Peyer's patch (tissue), 4 donors: ENCODE results near the gene RAD51B. TPM values are rescaled to one million over a fixed set of nuclear protein-coding genes. Genes with fewer than 3 reads are reported as not detected.
A peak's percentile ranks its signal among the peaks of the same experiment; 100 is the strongest.
"Not testable (repeated sequence)": the region's sequence is repeated elsewhere in the genome, so short reads cannot be mapped to it uniquely, and the experiment has no call there.

Experiments used
- DNase-seq, 3 donors: peaks; one replicate each; pipeline ENCODE4 v3.0.0-alpha.2; 2017 to 2019
- H3K27ac ChIP-seq, 4 donors: fragments of 200-600 bp; sonication (generic); one replicate each; pipeline ENCODE4 v1.5.1; 2016 to 2019
- H3K27me3 ChIP-seq, 2 donors: fragments of 200-600 bp; sonication (generic); one replicate each; pipeline ENCODE4 v1.5.1; 2019
- H3K36me3 ChIP-seq, 3 donors: fragments of 200-600 bp; sonication (generic); one replicate each; pipeline ENCODE4 v1.5.1; 2016 to 2019
- H3K4me1 ChIP-seq, 4 donors: fragments of 200-600 bp; sonication (generic); one replicate each; pipeline ENCODE4 v1.5.1; 2016 to 2019
- H3K4me3 ChIP-seq, 4 donors: fragments of 200-600 bp; sonication (generic); 1 replicate in 3 of 4; 2 replicates in 1 of 4; pipeline ENCODE4 v1.5.1; 2016 to 2019; ENCODE audit warnings: mild to moderate bottlenecking in 1 of 4
- H3K9me3 ChIP-seq, 4 donors: fragments of 200-600 bp; sonication (generic); one replicate each; pipeline ENCODE4 v1.5.1; 2016 to 2019; ENCODE audit warnings: mild to moderate bottlenecking in 1 of 4
- CTCF ChIP-seq, 6 experiments: fragments of 450-650 bp in 4 of 6; fragments of 200-600 bp in 2 of 6; sonication (generic) in 1 of 6; IDR thresholded peaks; one replicate each; pipeline ENCODE4 v1.5.1; 2017 to 2019; ENCODE audit warnings: antibody characterized with exemption in 6 of 6, mild to moderate bottlenecking in 3 of 6, moderate library complexity in 1 of 6
- POLR2A ChIP-seq, 2 donors: fragments of 450-650 bp; IDR thresholded peaks; one replicate each; pipeline ENCODE4 v1.5.1; 2017; ENCODE audit warnings: antibody characterized with exemption in 2 of 2, mild to moderate bottlenecking in 2 of 2, moderate library complexity in 2 of 2
- total RNA-seq, 4 donors: library from RNA; depleted of rRNA; stranded (reverse); fragments of >200 nt; gene quantifications; one replicate each; pipeline ENCODE4 v1.1.0, GENCODE V29; 2016

Gene RAD51B
- total RNA-seq, 4 donors from 2014 or later = 12.6 to 103 (median 33.1) TPM

- no peaks in the 10 kb centered on the region for H3K4me1 ChIP-seq
- no peaks in the 10 kb centered on the region for H3K27me3 ChIP-seq
- H3K9me3 ChIP-seq = no peaks in the 10 kb centered on the region
- no peak for DNase-seq
- H3K27ac ChIP-seq = peak overlapping the region in 1 of 4 donors; percentile 13
- H3K4me3 ChIP-seq = no peak overlapping the region
- no peak for TF ChIP-seq CTCF (IDR thresholded peaks at IDR 0.05)
- TF ChIP-seq POLR2A (IDR thresholded peaks at IDR 0.05) = no peak
- no peaks in the 10 kb centered on the region for H3K36me3 ChIP-seq
These were observed 224.2 kb downstream of the RAD51B start for GRCh38 chr14:68043752-68044151.

DNA sequence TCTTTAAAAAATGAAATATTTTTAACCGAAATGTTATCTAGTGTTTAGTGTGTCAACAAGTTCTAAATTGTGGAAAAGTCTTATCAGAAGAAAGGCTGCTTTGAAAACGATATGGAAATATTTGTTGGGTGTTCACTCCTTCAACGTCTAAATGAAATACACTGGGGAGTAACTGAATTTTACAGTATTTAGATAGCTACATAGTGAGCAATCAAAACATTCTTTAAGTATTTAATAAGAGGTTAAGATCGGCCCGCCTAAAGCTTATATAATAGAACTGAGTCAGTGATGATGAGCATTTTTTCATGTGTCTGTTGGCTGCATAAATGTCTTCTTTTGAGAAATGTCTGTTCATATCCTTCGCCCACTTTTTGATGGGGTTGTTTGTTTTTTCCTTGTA lies 228.3 kb downstream of the RAD51B start:
- H3K27me3 ChIP-seq = no peaks in the 10 kb centered on the region
- no peak overlapping the region for H3K4me3 ChIP-seq
- no peaks in the 10 kb centered on the region for H3K36me3 ChIP-seq
- no peak for DNase-seq
- no peak for TF ChIP-seq CTCF (IDR thresholded peaks at IDR 0.05)
- TF ChIP-seq POLR2A (IDR thresholded peaks at IDR 0.05) = no peak
- H3K9me3 ChIP-seq = no peaks in the 10 kb centered on the region
- no peak overlapping the region for H3K27ac ChIP-seq
- no peaks in the 10 kb centered on the region for H3K4me1 ChIP-seq

DNA sequence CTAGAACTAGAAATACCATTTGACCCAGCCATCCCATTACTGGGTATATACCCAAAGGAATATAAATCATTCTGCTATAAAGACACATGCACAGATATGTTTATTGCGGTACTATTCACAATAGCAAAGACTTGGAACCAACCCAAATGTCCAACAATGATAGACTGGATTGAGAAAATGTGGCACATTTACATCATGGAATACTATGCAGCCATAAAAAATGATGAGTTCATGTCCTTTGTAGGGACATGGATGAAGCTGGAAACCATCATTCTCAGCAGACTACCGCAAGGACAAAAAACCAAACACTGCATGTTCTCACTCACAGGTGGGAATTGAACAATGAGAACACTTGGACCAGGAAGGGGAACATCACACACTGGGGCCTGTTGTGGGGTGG lies 229.2 kb downstream of the RAD51B start:
- H3K9me3 ChIP-seq, DNase-seq, H3K27me3 ChIP-seq: not testable (repeated sequence)

DNA sequence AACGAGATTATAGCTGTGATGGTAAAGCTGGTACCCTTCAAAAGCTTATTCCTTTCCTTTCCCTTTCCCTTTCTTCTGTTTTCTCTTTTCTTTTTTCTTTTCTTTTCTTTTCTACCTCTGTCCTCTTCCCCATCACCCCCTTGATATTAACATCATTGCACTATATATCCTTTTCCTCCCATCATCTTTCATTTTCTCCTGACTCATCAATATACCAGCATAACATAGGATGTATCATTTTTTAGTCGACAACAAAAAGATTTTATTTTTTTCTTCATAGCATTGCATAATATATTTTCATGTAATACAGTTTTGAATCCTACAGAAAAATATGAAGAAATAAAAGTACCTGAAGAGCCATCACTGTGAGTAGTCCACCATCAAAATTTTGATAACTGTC lies 230.6 kb downstream of the RAD51B start:
- H3K36me3 ChIP-seq = no peaks in the 10 kb centered on the region
- H3K27me3 ChIP-seq = no peaks in the 10 kb centered on the region
- no peaks in the 10 kb centered on the region for H3K9me3 ChIP-seq
- no peak overlapping the region for H3K4me3 ChIP-seq
- DNase-seq = no peak
- H3K4me1 ChIP-seq = no peaks in the 10 kb centered on the region
- no peak overlapping the region for H3K27ac ChIP-seq
- no peak for TF ChIP-seq CTCF (IDR thresholded peaks at IDR 0.05)
- no peak for TF ChIP-seq POLR2A (IDR thresholded peaks at IDR 0.05)

More for the DNA sequence above, 229.2 kb downstream of the RAD51B start:
- H3K27ac ChIP-seq, H3K36me3 ChIP-seq, H3K4me3 ChIP-seq, H3K4me1 ChIP-seq: not testable (repeated sequence)

DNA sequence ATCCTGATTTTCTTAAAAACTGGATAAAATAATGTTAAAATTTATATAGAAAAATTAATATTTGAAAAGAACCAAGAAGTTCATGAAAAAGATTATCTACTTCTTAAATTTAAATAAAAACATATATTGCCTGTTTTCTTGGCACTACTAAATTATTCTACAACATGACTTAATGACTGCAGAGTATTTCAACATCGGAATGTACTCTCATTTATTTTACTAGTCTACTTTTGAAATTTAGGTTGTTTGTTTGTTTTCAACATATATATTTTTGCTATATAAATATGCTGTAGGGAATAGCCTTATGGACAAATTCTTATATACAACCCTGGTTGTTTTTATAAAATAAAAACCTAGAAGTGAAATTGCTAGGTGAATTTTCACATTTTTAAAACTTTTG lies 231.6 kb downstream of the RAD51B start:
- H3K36me3 ChIP-seq = no peaks in the 10 kb centered on the region
- TF ChIP-seq CTCF (IDR thresholded peaks at IDR 0.05) = no peak
- TF ChIP-seq POLR2A (IDR thresholded peaks at IDR 0.05) = no peak
- H3K27me3 ChIP-seq = no peaks in the 10 kb centered on the region
- no peak overlapping the region for H3K4me3 ChIP-seq
- no peaks in the 10 kb centered on the region for H3K4me1 ChIP-seq
- DNase-seq = no peak
- no peaks in the 10 kb centered on the region for H3K9me3 ChIP-seq
- no peak overlapping the region for H3K27ac ChIP-seq

DNA sequence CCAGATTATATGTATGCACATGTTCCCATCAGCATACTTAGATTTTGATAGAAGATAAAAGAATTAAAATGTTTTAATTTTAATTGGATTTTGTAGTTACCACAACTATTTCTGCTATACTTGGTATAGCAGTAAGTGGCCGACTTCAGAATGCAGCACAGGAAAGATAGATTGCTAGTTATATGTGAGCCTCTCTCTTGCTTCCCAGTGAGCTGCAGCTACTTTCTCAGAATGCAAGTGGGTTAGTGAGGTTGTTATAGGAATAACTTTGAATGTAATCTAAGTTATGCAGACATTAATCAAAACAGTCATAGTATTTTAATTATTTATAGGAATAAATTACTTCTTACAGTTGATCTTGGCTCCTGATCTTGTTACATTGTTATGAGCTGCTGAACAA lies 240.6 kb downstream of the RAD51B start:
- Histone ChIP-seq H3K4me1 (no peaks in the 10 kb centered on the region), H3K36me3 (no peaks in the 10 kb centered on the region), H3K27ac (no peak overlapping the region), H3K4me3 (no peak overlapping the region), H3K9me3 (no peaks in the 10 kb centered on the region), H3K27me3 (no peaks in the 10 kb centered on the region)
- TF ChIP-seq POLR2A (IDR thresholded peaks at IDR 0.05) = no peak
- no peak for TF ChIP-seq CTCF (IDR thresholded peaks at IDR 0.05)
- DNase-seq = no peak
